ENCODE results near the gene PSD. TPM values are rescaled to one million over a fixed set of nuclear protein-coding genes. Genes with fewer than 3 reads are reported as not detected.

Gene PSD
- total and polyA plus RNA-seq, 9 of the 15 experiments (the other 6 are each of a cell fraction or from before 2014, with no cell fraction given) = 0.11 to 1.7 (median 0.54) TPM; not detected in 2

DNA sequence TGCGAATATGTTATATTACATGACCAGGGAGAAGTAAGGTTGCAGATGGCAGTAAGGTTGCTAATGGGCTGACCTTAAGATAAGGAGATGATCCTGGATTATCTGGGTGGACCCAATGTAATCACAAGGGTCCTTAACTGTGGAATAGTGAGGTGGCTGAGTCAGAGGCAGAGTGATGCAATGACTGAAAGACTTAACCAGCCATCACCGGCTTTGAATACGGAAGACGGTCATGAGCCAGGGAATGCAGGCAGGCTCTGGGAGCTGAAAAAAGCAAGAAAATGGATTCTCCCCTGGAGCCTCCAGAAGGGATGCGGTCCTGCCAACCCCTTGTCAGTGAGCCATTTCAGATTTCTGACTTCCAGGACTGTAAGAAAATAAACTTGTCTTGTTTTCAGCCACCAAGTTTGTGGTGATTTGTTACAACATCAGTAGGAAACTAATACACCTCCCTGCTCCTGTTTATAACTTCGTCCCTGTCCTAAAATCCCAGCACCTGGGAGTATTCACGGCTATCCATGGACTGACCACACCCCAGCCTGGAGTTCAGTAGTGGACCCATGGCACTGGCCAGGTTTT lies 37.4 kb upstream of the PSD start (continued):
- TF ChIP-seq, protein P1, sequence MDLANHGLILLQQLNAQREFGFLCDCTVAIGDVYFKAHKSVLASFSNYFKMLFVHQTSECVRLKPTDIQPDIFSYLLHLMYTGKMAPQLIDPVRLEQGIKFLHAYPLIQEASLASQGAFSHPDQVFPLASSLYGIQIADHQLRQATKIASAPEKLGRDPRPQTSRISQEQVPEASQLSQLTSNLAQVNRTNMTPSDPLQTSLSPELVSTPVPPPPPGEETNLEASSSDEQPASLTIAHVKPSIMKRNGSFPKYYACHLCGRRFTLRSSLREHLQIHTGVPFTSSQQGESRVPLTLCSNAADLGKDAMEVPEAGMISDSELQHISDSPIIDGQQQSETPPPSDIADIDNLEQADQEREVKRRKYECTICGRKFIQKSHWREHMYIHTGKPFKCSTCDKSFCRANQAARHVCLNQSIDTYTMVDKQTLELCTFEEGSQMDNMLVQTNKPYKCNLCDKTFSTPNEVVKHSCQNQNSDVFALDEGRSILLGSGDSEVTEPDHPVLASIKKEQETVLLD (IDR thresholded peaks at IDR 0.05) = peak; percentile 33; the same call in 1 of the 2 replicates
- TF ChIP-seq RAD21 (CRISPR knock-in tag; conservative IDR thresholded peaks at IDR 0.05 in 1 of 2, IDR thresholded peaks at IDR 0.05 in 1 of 2) (no peak), ZNF76 (CRISPR knock-in tag; IDR thresholded peaks at IDR 0.05; ENCODE audit: borderline replicate concordance) (no peak), COPS2 (conservative IDR thresholded peaks at IDR 0.05) (no peak), PCBP2 (IDR thresholded peaks at IDR 0.05; ENCODE audit: low read depth, low read length, poor library complexity, severe bottlenecking) (no peak), PRPF4 (IDR thresholded peaks at IDR 0.05; ENCODE audit: insufficient read depth, low read depth, low read length, poor library complexity, severe bottlenecking) (no peak), MCM2 (IDR thresholded peaks at IDR 0.05; ENCODE audit: low read depth) (no peak), KDM4B (IDR thresholded peaks at IDR 0.05; ENCODE audit: borderline replicate concordance in 2 of 2, low read depth in 1 of 2) (no peak), CAMTA2 (CRISPR knock-in tag; conservative IDR thresholded peaks at IDR 0.05) (no peak), ZNF23 (CRISPR knock-in tag; IDR thresholded peaks at IDR 0.05) (no peak), SMARCE1 (IDR thresholded peaks at IDR 0.05) (peak; percentile 84), ZSCAN29 (IDR thresholded peaks at IDR 0.05) (no peak), TBP (optimal IDR thresholded peaks at IDR 0.05; ENCODE audit: low read depth, low read length) (no peak), MAFG (tag; conservative IDR thresholded peaks at IDR 0.05) (peak; percentile 46; the same call in 1 of the 2 replicates), ARNT (IDR thresholded peaks at IDR 0.05) (peak in 1 of 2 experiments; percentile 75; a peak in 1 of 4 replicates), BRD9 (IDR thresholded peaks at IDR 0.05; ENCODE audit: low read depth, partially characterized antibody) (peak; percentile 91), XRCC3 (IDR thresholded peaks at IDR 0.05) (no peak), SRSF3 (IDR thresholded peaks at IDR 0.05; ENCODE audit: insufficient read depth, low read length) (no peak), CEBPB (tag; IDR thresholded peaks at IDR 0.05) (peak; percentile 98)
- TF ChIP-seq, protein P2, sequence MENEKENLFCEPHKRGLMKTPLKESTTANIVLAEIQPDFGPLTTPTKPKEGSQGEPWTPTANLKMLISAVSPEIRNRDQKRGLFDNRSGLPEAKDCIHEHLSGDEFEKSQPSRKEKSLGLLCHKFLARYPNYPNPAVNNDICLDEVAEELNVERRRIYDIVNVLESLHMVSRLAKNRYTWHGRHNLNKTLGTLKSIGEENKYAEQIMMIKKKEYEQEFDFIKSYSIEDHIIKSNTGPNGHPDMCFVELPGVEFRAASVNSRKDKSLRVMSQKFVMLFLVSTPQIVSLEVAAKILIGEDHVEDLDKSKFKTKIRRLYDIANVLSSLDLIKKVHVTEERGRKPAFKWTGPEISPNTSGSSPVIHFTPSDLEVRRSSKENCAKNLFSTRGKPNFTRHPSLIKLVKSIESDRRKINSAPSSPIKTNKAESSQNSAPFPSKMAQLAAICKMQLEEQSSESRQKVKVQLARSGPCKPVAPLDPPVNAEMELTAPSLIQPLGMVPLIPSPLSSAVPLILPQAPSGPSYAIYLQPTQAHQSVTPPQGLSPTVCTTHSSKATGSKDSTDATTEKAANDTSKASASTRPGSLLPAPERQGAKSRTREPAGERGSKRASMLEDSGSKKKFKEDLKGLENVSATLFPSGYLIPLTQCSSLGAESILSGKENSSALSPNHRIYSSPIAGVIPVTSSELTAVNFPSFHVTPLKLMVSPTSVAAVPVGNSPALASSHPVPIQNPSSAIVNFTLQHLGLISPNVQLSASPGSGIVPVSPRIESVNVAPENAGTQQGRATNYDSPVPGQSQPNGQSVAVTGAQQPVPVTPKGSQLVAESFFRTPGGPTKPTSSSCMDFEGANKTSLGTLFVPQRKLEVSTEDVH (IDR thresholded peaks at IDR 0.05; ENCODE audit: low read depth, partially characterized antibody) = no peak
- TF ChIP-seq, protein P3, sequence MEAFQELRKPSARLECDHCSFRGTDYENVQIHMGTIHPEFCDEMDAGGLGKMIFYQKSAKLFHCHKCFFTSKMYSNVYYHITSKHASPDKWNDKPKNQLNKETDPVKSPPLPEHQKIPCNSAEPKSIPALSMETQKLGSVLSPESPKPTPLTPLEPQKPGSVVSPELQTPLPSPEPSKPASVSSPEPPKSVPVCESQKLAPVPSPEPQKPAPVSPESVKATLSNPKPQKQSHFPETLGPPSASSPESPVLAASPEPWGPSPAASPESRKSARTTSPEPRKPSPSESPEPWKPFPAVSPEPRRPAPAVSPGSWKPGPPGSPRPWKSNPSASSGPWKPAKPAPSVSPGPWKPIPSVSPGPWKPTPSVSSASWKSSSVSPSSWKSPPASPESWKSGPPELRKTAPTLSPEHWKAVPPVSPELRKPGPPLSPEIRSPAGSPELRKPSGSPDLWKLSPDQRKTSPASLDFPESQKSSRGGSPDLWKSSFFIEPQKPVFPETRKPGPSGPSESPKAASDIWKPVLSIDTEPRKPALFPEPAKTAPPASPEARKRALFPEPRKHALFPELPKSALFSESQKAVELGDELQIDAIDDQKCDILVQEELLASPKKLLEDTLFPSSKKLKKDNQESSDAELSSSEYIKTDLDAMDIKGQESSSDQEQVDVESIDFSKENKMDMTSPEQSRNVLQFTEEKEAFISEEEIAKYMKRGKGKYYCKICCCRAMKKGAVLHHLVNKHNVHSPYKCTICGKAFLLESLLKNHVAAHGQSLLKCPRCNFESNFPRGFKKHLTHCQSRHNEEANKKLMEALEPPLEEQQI (IDR thresholded peaks at IDR 0.05) = no peak
- TF ChIP-seq, protein P4, sequence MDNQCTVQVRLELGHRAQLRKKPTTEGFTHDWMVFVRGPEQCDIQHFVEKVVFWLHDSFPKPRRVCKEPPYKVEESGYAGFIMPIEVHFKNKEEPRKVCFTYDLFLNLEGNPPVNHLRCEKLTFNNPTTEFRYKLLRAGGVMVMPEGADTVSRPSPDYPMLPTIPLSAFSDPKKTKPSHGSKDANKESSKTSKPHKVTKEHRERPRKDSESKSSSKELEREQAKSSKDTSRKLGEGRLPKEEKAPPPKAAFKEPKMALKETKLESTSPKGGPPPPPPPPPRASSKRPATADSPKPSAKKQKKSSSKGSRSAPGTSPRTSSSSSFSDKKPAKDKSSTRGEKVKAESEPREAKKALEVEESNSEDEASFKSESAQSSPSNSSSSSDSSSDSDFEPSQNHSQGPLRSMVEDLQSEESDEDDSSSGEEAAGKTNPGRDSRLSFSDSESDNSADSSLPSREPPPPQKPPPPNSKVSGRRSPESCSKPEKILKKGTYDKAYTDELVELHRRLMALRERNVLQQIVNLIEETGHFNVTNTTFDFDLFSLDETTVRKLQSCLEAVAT (IDR thresholded peaks at IDR 0.05) = no peak
